ENCODE measurements around the gene PARVG.

PARVG gene

GRCh38 chr22:44181912-44182587 is 1.3 kb downstream of the PARVG start:
- no peak for DNase-seq

- DNase-seq = no peak
Observed at GRCh38 chr22:44182588-44183286, 2.0 kb downstream of the PARVG start.

DNA sequence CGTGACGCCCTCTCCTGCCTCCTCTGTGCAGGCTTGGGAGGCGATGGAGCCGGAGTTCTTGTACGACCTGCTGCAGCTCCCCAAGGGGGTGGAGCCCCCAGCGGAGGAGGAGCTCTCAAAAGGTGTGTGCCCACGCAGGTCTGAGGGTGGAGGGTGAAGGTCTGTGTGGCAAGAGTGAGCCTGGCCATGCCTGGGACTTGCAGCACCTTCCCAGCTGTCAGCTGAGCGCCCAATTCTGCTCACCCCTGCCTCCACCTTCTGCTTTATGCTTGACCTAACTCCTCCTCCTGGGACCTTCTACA is 2.5 kb downstream of the PARVG start:
- DNase-seq = no peak

GRCh38 chr22:44184006-44184405 is 3.3 kb downstream of the PARVG start:
- no peak for DNase-seq

- no peak for DNase-seq
Observed at GRCh38 chr22:44185237-44186120, 4.8 kb downstream of the PARVG start.

- no peak for DNase-seq
Observed at GRCh38 chr22:44186121-44186510, 5.4 kb downstream of the PARVG start.

DNA sequence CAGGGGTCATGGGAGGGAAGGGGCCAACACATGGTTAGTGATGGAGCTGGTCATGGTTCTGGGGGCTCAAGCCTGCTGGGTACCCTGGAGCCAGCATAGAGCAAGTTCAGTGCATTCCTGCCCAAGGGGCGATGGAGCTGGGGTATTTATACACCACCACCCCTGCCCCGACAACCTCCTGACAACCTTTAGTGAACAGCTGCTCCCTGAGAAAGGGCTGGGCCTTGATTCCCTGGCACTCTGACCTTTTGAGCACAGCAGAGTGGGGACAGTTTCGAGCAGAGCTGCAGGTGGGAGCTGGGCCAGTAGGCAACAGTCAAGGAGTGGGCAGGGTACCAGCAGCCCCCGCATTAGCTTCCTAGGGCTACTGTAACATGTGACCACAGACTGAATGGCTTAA is 6.0 kb downstream of the PARVG start:
- no peak for DNase-seq

DNA sequence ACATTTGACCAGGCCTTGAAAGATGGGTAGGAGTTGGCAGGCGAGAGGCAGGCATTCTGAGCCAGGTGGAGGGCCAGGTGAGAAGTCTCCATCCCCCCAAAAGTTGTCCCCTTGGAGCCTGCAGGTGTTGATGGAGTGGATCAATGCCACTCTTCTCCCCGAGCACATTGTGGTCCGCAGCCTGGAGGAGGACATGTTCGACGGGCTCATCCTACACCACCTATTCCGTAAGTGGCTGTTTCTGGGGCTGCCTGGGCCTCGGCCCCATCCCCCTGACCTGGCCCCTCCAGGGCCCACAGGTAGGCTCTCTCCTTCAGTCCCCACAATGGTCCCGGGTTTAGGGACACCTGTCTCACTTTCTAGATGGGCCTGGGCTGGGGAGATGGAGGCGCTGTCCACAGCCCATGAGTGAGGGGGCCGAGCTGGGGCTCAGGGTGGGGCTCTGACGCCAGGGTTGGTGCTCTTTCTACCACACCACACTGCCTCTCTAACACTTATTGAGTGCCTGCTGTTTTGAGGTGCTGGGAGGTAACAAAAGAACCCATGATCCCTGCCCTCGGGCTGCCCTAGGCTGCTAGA is 7.0 kb downstream of the PARVG start:
- DNase-seq = no peak

DNA sequence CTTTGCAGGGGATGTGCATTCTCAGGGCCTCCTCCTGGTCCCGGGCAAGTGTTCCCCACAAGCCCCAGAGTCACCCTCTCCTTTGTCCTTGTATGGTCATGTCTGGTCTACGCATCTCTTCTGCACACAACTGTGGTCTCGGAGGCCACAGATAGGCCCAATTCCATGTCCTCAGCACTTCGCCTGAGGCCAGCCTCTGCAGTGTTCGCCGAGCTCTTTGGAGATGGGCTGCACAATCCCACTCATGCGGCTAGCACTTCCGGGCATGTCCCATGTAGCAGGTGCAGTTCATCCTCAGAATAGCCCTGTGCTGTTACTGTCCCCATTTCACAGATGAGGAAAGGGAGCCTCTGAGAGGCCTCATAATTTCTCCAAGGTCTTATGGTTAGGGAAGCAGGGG is 7.6 kb downstream of the PARVG start:
- no peak for DNase-seq

- no peak for DNase-seq
Observed at GRCh38 chr22:44188986-44189630, 8.4 kb downstream of the PARVG start.

GRCh38 chr22:44190381-44190976 is 9.8 kb downstream of the PARVG start:
- DNase-seq = no peak

GRCh38 chr22:44191036-44191454 is 10.3 kb downstream of the PARVG start:
- no peak for DNase-seq

DNA sequence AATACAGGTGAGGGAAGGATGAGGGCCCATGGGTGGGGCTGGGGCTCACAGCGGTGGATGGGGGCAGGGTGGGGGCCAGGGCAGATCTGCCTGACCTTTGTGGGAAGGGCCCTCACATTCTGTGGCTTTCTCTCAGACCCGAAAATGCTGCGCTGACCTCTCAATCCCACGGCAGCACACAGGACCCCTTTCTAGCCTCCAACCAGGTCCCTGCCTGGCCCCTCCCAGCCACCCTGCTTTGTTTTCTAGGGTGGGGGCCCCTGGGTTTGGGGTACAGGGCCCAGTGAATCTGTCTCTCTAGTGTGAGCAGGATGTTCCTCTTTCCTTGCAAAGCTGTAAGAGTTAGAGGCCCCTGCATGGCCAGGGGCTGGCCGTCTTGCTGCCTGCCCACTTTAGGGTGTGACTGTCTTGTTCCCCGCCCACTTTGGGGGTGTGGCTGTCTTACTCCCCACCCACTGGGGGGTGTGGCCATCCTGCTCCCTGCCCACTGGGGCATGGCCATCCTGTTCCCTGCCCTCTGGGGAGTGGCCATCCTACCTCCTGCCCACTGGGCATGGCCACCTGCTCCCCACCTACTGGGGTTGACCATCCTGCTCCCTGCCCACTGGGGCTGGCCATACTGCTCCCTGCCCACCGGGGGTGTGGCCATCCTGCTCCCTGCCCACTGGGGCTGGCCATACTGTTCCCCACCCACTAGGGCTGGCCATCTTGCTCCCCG is 11.5 kb downstream of the PARVG start:
- DNase-seq = no peak

DNA sequence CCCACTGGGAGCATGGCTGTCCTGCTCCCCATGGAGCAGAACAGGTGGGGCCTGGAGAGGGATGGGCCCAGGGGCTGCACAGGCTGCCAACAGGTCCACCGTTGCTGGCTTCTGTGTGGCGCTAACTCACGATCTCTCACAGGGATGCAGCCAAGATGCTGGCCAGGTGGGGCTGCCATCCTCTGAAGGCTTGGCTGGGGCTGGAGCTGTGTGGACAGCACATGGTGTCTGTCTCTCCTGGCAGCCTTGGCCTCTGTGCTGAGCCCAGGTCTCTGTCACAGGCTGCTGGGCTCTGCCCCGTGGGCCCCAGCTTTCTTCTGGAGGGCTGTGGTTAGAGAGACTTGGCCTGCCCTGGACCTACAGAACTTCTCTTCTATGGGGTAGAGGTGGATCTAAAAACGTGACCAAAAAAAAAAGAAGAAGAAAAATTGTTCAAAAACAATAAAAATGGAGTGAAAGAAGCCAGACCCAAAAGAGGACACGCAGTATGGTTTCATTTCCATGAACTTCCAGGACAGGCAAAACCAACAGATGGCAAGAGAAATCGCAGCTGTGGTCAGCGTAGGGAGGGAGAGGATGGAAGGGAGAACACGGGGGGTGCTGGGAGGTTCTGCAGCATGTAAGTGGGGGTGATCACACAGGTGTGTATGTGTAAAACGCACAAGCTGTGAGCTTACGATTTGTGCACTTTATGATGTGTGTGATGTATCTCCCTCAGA is 12.2 kb downstream of the PARVG start:
- DNase-seq = no peak

- DNase-seq = no peak
Observed at GRCh38 chr22:44193535-44193891, 12.8 kb downstream of the PARVG start.

- DNase-seq = no peak
Observed at GRCh38 chr22:44194569-44194968, 13.8 kb downstream of the PARVG start.

DNA sequence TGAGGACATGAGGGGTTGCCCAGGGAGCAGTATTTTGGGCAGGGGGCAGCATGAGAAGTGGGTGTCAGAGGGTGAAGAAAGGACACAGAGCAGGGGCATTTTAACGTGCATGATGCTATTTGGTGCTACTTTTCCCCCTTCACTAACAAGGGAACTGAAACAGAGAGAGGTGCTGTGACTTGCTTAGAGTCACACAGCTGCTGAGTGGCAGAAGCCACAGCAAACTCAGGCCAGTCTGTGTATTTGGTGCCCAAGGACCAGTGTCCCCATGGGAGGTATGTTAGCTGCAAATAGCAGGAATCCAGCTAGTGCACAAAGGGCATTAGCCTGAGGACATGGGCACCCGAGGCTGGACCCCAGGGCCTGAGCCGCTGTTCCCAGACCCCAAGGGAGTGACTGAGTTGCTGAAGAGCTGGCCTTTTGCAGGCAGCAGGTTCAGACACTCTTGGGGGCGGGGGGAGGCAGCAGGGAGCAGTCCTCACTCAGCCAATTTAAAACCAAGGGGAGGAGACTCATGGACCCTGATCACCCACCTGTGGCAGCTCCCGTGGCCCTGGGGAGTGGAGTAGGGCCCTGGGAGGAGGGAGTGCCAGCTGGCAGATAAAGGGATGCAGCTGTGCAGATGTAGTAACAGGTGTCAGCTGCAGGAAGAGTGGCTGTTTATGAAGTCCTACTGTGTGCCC is 14.6 kb downstream of the PARVG start:
- DNase-seq = no peak

DNA sequence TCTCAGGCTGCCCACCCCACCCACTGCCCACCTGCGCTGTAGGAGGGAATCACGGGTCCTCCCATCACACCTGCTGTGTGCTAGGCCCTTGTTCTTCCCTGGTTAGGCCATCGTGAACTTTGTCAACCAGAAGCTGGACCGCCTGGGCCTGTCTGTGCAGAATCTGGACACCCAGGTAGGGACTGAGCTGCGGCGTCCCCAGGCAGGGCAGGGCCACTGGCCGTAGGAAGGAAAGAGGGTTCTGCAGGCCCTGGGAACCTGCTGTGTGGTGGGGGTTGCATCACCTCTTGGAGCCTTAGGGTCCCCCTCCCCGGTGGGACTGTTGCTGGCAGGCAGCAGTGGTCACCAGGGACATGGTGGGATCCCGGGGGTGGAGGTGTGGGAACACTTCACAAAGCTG is 15.5 kb downstream of the PARVG start:
- DNase-seq = no peak

DNA sequence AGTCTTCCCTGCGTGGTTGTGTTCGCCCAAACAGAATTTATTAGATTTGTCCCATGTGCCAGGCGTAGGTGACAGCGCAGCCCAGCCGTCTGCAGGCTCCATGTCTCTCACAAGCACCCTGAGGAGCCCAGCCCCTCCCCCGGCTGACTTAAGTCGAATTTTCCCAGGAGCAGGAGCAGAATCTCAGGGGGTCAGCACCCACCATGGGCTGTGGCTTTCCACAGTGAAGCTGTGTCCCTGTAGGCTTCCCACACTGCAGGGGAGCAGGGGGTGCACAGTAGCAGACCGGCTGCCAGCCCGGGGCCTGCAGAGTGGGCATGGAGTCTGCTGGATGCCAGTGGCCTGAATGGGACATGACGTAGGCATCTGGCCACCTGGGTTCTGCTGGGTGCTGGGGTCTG is 16.0 kb downstream of the PARVG start:
- no peak for DNase-seq

DNA sequence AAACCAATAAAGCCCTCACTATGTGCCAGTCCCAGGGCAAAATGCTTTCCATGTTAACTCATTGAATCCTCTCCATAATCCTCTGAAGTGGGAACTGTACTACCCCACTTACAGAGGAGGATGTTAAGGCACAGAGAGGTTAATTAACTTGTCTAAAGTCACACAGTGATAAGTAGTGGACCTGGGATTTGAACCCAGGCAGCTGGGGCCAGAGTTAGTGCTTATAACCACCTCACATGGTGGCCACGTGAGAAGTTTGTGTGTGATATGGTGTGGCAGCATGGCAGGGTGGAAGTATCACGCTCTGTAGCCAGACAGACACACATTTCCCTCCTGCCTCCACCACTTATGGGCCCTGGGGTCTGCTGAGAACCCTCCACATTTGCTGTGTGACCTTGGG is 16.5 kb downstream of the PARVG start:
- DNase-seq = no peak

DNA sequence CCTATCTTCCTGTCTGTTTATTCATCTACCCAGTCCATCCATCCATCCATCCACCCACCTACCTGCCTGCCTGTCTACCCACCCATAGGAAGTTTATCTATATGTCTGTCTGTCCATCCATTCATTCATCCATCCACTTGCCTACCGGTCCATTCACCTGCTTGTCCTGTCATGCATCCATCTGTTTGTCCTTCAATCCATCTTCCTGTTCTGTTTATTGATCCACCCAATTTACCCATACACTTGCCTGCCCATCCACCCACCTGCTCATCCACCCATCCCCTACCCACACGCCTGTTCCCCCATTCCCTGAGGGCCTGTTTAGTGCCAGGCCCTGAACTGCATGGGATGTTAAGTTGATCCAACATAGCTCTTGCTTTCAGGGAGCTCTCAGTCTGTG is 18.4 kb downstream of the PARVG start:
- no peak for DNase-seq

Data from NCI-H524 treated with DMSO at 0.1 percent for 48 hours (cell line).